Naive thymus-derived CD4-positive, alpha-beta T cell (primary cell): Measurements from ENCODE around the gene FAM89A. TPM values are rescaled to one million over a fixed set of nuclear protein-coding genes. Genes with fewer than 3 reads are reported as not detected.
"Not testable (repeated sequence)": the region's sequence is repeated elsewhere in the genome, so short reads cannot be mapped to it uniquely, and the experiment has no call there.

Experiments
- ATAC-seq: fragments of 150-1000 bp; cut with Tn5 transposase; 2 replicates; pipeline ENCODE4 v1.10.0; 2021; ENCODE audit warnings: mild to moderate bottlenecking, moderate library complexity
- CTCF ChIA-PET: fragments of 350-600 bp; sonication (Branson Sonifier 250); formaldehyde crosslinking; loops from one replicate; lab custom pipeline; 2021; ENCODE audit warnings: antibody characterized with exemption; lab: Charles Lee
- POLR2A ChIA-PET: fragments of 350-600 bp; sonication (Branson Sonifier 250); formaldehyde crosslinking; loops from one replicate; lab custom pipeline; 2021; ENCODE audit warnings: antibody characterized with exemption, inconsistent platforms; lab: Charles Lee
- DNase-seq, 9 donors: peaks; one replicate each; pipeline versions ENCODE4 v3.0.0 to v3.0.0-alpha.2; 2020 to 2022; ENCODE audit warnings: mixed read lengths in 1 of 9
- H3K27ac ChIP-seq: one replicate; pipeline ENCODE4 v1.7.0; 2013; ENCODE audit warnings: mild to moderate bottlenecking, low read depth, low read length, moderate library complexity
- H3K27me3 ChIP-seq, 2 donors: one replicate each; pipeline ENCODE4 v1.7.0; 2013; ENCODE audit warnings: low read length in 2 of 2, mild to moderate bottlenecking in 2 of 2, moderate library complexity in 2 of 2; ENCODE audit not compliant: control insufficient read depth in 2 of 2, insufficient read depth in 2 of 2
- H3K36me3 ChIP-seq, 3 experiments: 1 replicate in 2 of 3; 2 replicates in 1 of 3; pipeline ENCODE4 v1.7.0; 2013; ENCODE audit warnings: low read length in 3 of 3, mild to moderate bottlenecking in 3 of 3, moderate library complexity in 1 of 3; ENCODE audit not compliant: insufficient read depth in 3 of 3, control insufficient read depth in 2 of 3
- H3K4me1 ChIP-seq, 2 donors: one replicate each; pipeline ENCODE4 v1.7.0; 2013; ENCODE audit warnings: low read length in 2 of 2, mild to moderate bottlenecking in 2 of 2, moderate library complexity in 1 of 2; ENCODE audit not compliant: control insufficient read depth in 2 of 2, insufficient read depth in 2 of 2
- H3K4me3 ChIP-seq: 2 replicates; pipeline ENCODE4 v1.7.0; 2013; ENCODE audit warnings: mild to moderate bottlenecking, low read length
- H3K9me3 ChIP-seq, 3 experiments: 1 replicate in 2 of 3; 2 replicates in 1 of 3; pipeline ENCODE4 v1.7.0; 2013; ENCODE audit warnings: low read length in 3 of 3; ENCODE audit not compliant: control insufficient read depth in 2 of 3
- H3K27ac Mint-ChIP-seq, 9 donors: one replicate each; pipeline ENCODE4 v1.8.0; 2020 to 2022; ENCODE audit warnings: mixed read lengths in 9 of 9, mild to moderate bottlenecking in 8 of 9, moderate library complexity in 5 of 9, inconsistent platforms in 2 of 9
- H3K27me3 Mint-ChIP-seq, 5 donors: one replicate each; pipeline ENCODE4 v1.8.0; 2021 to 2022; ENCODE audit warnings: mixed read lengths in 5 of 5, mild to moderate bottlenecking in 1 of 5
- H3K36me3 Mint-ChIP-seq, 5 donors: one replicate each; pipeline ENCODE4 v1.8.0; 2020 to 2022; ENCODE audit warnings: mixed read lengths in 5 of 5, mild to moderate bottlenecking in 3 of 5, inconsistent platforms in 1 of 5
- H3K4me1 Mint-ChIP-seq, 7 donors: one replicate each; pipeline ENCODE4 v1.8.0; 2020 to 2022; ENCODE audit warnings: mixed read lengths in 7 of 7, mild to moderate bottlenecking in 3 of 7, inconsistent platforms in 1 of 7
- H3K4me3 Mint-ChIP-seq, 10 donors: one replicate each; pipeline ENCODE4 v1.8.0; 2020 to 2022; ENCODE audit warnings: mild to moderate bottlenecking in 10 of 10, mixed read lengths in 10 of 10, moderate library complexity in 6 of 10, inconsistent platforms in 2 of 10
- H3K9me3 Mint-ChIP-seq, 11 donors: one replicate each; pipeline ENCODE4 v1.8.0; 2020 to 2022; ENCODE audit warnings: mixed read lengths in 11 of 11, mild to moderate bottlenecking in 4 of 11, inconsistent platforms in 1 of 11, moderate library complexity in 1 of 11
- intact Hi-C, 2 donors: fragments of 100-400 bp; cut with micrococcal nuclease; formaldehyde crosslinking; loops; one replicate each; pipeline ENCODE4 v1.15.1; 2023
- polyA plus RNA-seq, 2 donors: library from polyadenylated mRNA; unstranded; fragments of 300-500 nt; fragmentation: Illumina TruSeq; gene quantifications; one replicate each; pipeline ENCODE4 v1.2.3, GENCODE V29; 2021
- total RNA-seq, 6 experiments: library from RNA in 5 of 6; stranded (reverse) in 5 of 6; gene quantifications; 1 replicate in 5 of 6; 2 replicates in 1 of 6; pipeline ENCODE4 v1.2.3 and lab custom pipeline; 2021 to 2026

Gene FAM89A
- total and polyA plus RNA-seq, 7 experiments from 2014 or later, result 4.5 to 12.0 (median 9.0) TPM

DNA sequence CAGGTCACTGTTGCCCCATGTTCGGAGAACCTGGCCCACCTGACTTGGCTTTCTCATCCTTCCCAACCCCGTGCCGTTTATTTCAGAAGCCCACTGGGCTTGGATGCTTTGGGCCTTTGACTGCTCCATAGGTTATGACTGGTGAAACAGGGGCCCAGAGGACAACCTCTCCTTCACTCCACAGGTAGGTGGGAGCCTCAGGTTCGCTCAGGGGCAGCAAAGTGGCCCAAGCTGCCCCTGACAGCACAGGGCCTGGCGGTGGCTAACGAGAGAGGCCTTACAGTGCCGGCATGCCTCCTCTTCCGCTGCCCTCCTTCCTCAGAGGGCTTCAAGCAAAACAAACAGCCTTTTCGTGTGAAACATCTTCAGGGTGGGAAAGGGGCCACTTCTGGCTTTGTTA lies 16.9 kb downstream of the FAM89A start:
- Mint-ChIP-seq H3K27me3 (no peaks in the 10 kb centered on the region), H3K4me1 (peaks cover 10 to 26% (median 17%) of the 10 kb centered on the region in 7 donors), H3K9me3 (no peaks in the 10 kb centered on the region), H3K4me3 (no peak overlapping the region), H3K36me3 (peaks cover 0 to 35% (median 10%) of the 10 kb centered on the region in 5 donors), H3K27ac (no peak overlapping the region)
- Histone ChIP-seq H3K27ac (no peak overlapping the region), H3K36me3 (peaks cover 0 to 10% (median 0%) of the 10 kb centered on the region in 3 experiments), H3K4me1 (no peaks in the 10 kb centered on the region), H3K4me3 (no peak overlapping the region), H3K9me3 (no peaks in the 10 kb centered on the region), H3K27me3 (no peaks in the 10 kb centered on the region)
- no peak for ATAC-seq
- ChIA-PET CTCF (no interaction called here), POLR2A (no interaction called here)
- no peak for DNase-seq
- intact Hi-C loops, result no loop called here

DNA sequence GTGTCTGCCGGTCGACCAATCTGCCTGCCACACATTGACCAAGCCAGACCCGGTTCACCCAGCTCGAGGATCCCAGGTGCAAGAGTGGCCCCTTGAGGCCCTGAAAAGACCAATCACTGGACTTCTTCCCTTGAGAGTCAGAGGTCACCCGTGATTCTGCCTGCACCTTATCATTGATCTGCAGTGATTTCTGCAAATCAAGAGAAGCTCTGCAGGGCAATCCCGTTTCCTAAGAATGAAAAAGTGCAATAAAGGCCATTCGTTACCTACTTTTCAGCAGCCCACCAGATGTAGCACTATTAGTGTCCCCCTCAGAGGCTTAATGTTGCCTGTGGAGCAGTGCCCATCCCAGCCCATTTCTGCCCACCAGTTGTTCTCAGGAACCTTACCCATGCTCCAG lies 17.5 kb downstream of the FAM89A start:
- peaks cover 0 to 10% (median 0%) of the 10 kb centered on the region in 3 experiments for H3K36me3 ChIP-seq
- peaks cover 0 to 35% (median 12%) of the 10 kb centered on the region in 5 donors for H3K36me3 Mint-ChIP-seq
- H3K27me3 Mint-ChIP-seq, H3K9me3 Mint-ChIP-seq, ATAC-seq, H3K4me3 ChIP-seq, DNase-seq, H3K4me3 Mint-ChIP-seq, H3K9me3 ChIP-seq, CTCF ChIA-PET, H3K4me1 ChIP-seq, H3K27ac Mint-ChIP-seq, H3K27me3 ChIP-seq, H3K27ac ChIP-seq, intact Hi-C loops: not testable (repeated sequence)
- POLR2A ChIA-PET, result interaction anchor here (0.9 kb wide), 1 partner anchor 45 kb away, joined by 4 read pairs; no protein-coding TSS in a partner anchor
- H3K4me1 Mint-ChIP-seq, result peaks cover 9 to 23% (median 15%) of the 10 kb centered on the region in 7 donors

DNA sequence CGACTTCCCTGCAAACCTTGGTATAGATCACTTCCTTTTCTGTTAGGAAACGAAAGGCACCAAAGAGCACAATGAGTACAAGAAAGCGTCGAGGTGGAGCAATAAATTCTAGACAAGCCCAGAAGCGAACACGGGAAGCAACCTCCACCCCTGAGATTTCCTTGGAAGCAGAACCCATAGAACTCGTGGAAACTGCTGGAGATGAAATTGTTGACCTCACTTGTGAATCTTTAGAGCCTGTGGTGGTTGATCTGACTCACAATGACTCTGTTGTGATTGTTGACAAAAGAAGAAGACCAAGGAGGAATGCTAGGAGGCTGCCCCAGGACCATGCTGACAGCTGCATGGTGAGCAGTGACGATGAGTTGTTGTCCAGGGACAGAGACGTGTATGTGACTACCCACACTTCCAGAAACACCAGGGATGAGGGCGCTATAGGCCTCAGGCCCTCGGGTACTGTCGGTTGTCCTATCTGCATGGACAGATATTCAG lies 18.5 kb downstream of the FAM89A start:
- Histone ChIP-seq H3K4me1 (no peaks in the 10 kb centered on the region), H3K36me3 (peaks cover 0 to 10% (median 0%) of the 10 kb centered on the region in 3 experiments), H3K4me3 (no peak overlapping the region), H3K27me3 (no peaks in the 10 kb centered on the region), H3K27ac (no peak overlapping the region), H3K9me3 (no peaks in the 10 kb centered on the region)
- peaks cover 0 to 30% (median 12%) of the 10 kb centered on the region in 5 donors for H3K36me3 Mint-ChIP-seq
- no peak for DNase-seq
- no peak overlapping the region for H3K4me3 Mint-ChIP-seq
- POLR2A ChIA-PET, result interaction anchor here (0.6 kb wide), 1 partner anchor 39 kb away, joined by 3 read pairs; no protein-coding TSS in a partner anchor
- intact Hi-C loops, result no loop called here
- no peaks in the 10 kb centered on the region for H3K9me3 Mint-ChIP-seq
- CTCF ChIA-PET, result no interaction called here
- peaks cover 9 to 20% (median 12%) of the 10 kb centered on the region in 7 donors for H3K4me1 Mint-ChIP-seq
- no peak overlapping the region for H3K27ac Mint-ChIP-seq
- H3K27me3 Mint-ChIP-seq, result no peaks in the 10 kb centered on the region
- no peak for ATAC-seq

DNA sequence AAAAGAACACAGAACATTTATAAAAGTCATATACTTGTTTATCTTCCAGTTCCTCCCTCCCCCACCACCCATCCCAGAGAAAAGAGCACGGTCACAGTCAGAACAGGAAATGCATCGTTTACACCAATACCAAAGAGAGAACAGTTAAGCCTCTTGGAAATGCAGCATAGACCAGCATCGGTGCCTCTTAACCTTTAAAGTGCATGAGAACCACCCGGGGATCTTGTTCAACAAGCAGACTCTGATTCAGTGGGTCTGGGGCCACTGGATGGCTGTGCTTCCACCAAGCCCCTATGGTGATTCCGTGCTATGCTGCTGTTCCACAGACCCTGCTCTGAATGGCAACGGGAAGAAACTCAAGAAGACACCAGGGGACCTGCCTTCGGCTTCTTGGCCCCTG lies 19.2 kb downstream of the FAM89A start:
- no peak overlapping the region for H3K27ac ChIP-seq
- Mint-ChIP-seq H3K27me3 (no peaks in the 10 kb centered on the region), H3K4me1 (peaks cover 9 to 16% (median 11%) of the 10 kb centered on the region in 7 donors), H3K27ac (peak overlapping the region in 7 of 9 donors; percentile 13 to 82 (median 57)), H3K36me3 (peaks cover 0 to 24% (median 12%) of the 10 kb centered on the region in 5 donors), H3K4me3 (peak overlapping the region in 2 of 10 donors; percentile 16 to 77), H3K9me3 (no peaks in the 10 kb centered on the region)
- H3K4me3 ChIP-seq, result no peak overlapping the region
- no peaks in the 10 kb centered on the region for H3K4me1 ChIP-seq
- H3K27me3 ChIP-seq, result no peaks in the 10 kb centered on the region
- ChIA-PET POLR2A (no interaction called here), CTCF (interaction anchor here (0.6 kb wide), 1 partner anchor 106 kb away, joined by 4 read pairs; no protein-coding TSS in a partner anchor)
- peak; percentile 14 for ATAC-seq
- no peaks in the 10 kb centered on the region for H3K9me3 ChIP-seq
- intact Hi-C loops, result no loop called here
- H3K36me3 ChIP-seq, result peaks cover 0 to 10% (median 0%) of the 10 kb centered on the region in 3 experiments
- no peak for DNase-seq

- Mint-ChIP-seq H3K4me3 (peak overlapping the region in 9 of 10 donors; percentile 42 to 77 (median 62)), H3K27me3 (no peaks in the 10 kb centered on the region), H3K27ac (peak overlapping the region in 7 of 9 donors; percentile 6 to 82 (median 14)), H3K36me3 (peaks cover 0 to 20% (median 9%) of the 10 kb centered on the region in 5 donors), H3K9me3 (no peaks in the 10 kb centered on the region), H3K4me1 (peaks cover 9 to 16% (median 11%) of the 10 kb centered on the region in 7 donors)
- Histone ChIP-seq H3K27ac (no peak overlapping the region), H3K4me3 (no peak overlapping the region), H3K27me3 (no peaks in the 10 kb centered on the region), H3K4me1 (no peaks in the 10 kb centered on the region), H3K36me3 (peaks cover 0 to 10% (median 0%) of the 10 kb centered on the region in 3 experiments), H3K9me3 (no peaks in the 10 kb centered on the region)
- POLR2A ChIA-PET, result no interaction called here
- intact Hi-C loops, result no loop called here
- peak; percentile 57 for ATAC-seq
- DNase-seq, result no peak
- CTCF ChIA-PET, result no interaction called here
Measured at GRCh38 chr1:231020139-231020601, 19.9 kb downstream of the FAM89A start.

GRCh38 chr1:231019711-231020110 lies 20.3 kb downstream of the FAM89A start:
- Histone ChIP-seq H3K9me3 (no peaks in the 10 kb centered on the region), H3K4me1 (no peaks in the 10 kb centered on the region), H3K27me3 (no peaks in the 10 kb centered on the region), H3K4me3 (no peak overlapping the region), H3K36me3 (peaks cover 0 to 10% (median 0%) of the 10 kb centered on the region in 3 experiments), H3K27ac (no peak overlapping the region)
- Mint-ChIP-seq H3K4me3 (peak overlapping the region in 7 of 10 donors; percentile 60 to 77 (median 67)), H3K27ac (no peak overlapping the region), H3K36me3 (peaks cover 0 to 20% (median 9%) of the 10 kb centered on the region in 5 donors), H3K4me1 (peaks cover 9 to 16% (median 11%) of the 10 kb centered on the region in 7 donors), H3K9me3 (no peaks in the 10 kb centered on the region), H3K27me3 (no peaks in the 10 kb centered on the region)
- no peak for ATAC-seq
- DNase-seq, result no peak
- ChIA-PET CTCF (no interaction called here), POLR2A (no interaction called here)
- intact Hi-C loops, result no loop called here
